Duodenal mucosa (tissue), 2 donors: Measurements from ENCODE around the gene RERE.

Experiments used
- H3K27ac ChIP-seq: one replicate; pipeline ENCODE4 v1.7.0; 2013; ENCODE audit warnings: low read depth, low read length
- H3K27me3 ChIP-seq, 2 donors: one replicate each; pipeline ENCODE4 v1.7.0; 2013; ENCODE audit warnings: low read length in 2 of 2, control low read depth in 1 of 2; ENCODE audit not compliant: insufficient read depth in 2 of 2, control insufficient read depth in 1 of 2
- H3K36me3 ChIP-seq, 2 donors: one replicate each; pipeline ENCODE4 v1.7.0; 2013; ENCODE audit warnings: low read length in 2 of 2, control low read depth in 1 of 2; ENCODE audit not compliant: insufficient read depth in 2 of 2, control insufficient read depth in 1 of 2
- H3K4me1 ChIP-seq, 2 donors: one replicate each; pipeline ENCODE4 v1.7.0; 2013; ENCODE audit warnings: low read length in 2 of 2, control low read depth in 1 of 2; ENCODE audit not compliant: insufficient read depth in 2 of 2, control insufficient read depth in 1 of 2
- H3K4me3 ChIP-seq, 2 donors: one replicate each; pipeline ENCODE4 v1.7.0; 2013; ENCODE audit warnings: low read length in 2 of 2, low read depth in 1 of 2
- H3K9ac ChIP-seq, 2 donors: one replicate each; pipeline ENCODE4 v1.7.0; 2013; ENCODE audit warnings: low read length in 2 of 2, low read depth in 1 of 2
- H3K9me3 ChIP-seq, 2 donors: one replicate each; pipeline ENCODE4 v1.7.0; 2013; ENCODE audit warnings: low read length in 2 of 2, control low read depth in 1 of 2; ENCODE audit not compliant: control insufficient read depth in 1 of 2

The RERE gene

DNA sequence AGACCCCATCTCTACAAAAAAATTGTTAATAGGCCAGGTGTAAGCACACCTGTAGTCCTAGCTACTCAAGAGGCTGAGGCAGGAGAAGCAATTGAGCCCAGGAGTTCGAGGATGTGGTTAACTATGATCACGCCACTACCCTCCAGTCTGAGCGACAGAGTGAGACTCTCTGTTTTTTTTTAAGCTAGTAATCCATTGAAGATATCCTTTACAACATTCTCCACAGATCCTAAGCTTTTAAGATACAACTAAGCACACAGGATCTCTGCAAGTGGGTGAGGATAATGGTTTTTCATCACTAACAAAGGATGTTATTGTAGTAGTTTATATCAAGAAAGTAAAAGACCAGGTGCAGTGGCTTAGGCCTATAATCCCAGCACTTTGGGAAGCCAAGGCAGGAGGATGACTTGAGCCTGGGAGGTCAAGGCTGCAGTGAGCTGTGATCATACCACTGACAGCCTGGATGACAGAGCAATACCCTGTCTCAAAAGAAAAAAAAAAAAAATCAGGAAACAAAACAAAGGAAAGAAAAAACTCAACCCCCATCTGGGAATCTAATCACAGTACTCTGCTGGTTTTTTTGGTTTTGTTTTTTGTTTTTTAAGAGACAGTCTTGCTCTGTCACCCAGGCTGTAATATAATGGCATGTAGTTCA, 166.1 kb downstream of the RERE start:
- Histone ChIP-seq H3K4me3 (no peak overlapping the region), H3K36me3 (peaks cover 0 to 5% of the 10 kb centered on the region in 2 donors), H3K9me3 (no peaks in the 10 kb centered on the region), H3K4me1 (peaks cover 5 to 13% of the 10 kb centered on the region in 2 donors), H3K9ac (no peak overlapping the region), H3K27me3 (no peaks in the 10 kb centered on the region), H3K27ac (no peak overlapping the region)

DNA sequence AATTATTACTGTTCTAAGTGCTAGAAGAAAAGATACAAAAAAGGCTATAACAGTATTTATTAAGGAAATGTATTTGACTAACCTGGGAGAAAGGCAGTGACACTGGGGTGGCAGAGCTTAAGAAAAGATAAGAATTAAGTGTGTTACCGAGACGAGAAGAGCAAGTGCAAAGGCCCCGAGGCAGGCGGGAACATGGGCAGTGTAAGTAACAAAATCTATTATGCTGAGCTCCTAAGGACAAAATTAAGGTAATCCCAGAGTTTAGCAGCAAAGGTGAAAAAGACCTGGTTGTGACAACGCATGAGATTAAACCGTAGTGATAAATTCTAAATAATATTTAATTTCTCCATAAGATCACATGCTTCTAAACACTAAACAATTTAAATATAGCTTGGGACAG, 167.6 kb downstream of the RERE start:
- peaks cover 5 to 13% of the 10 kb centered on the region in 2 donors for H3K4me1 ChIP-seq
- H3K9me3 ChIP-seq = no peaks in the 10 kb centered on the region
- H3K4me3 ChIP-seq = no peak overlapping the region
- H3K27ac ChIP-seq = no peak overlapping the region
- no peaks in the 10 kb centered on the region for H3K27me3 ChIP-seq
- H3K36me3 ChIP-seq = no peaks in the 10 kb centered on the region
- H3K9ac ChIP-seq = no peak overlapping the region

DNA sequence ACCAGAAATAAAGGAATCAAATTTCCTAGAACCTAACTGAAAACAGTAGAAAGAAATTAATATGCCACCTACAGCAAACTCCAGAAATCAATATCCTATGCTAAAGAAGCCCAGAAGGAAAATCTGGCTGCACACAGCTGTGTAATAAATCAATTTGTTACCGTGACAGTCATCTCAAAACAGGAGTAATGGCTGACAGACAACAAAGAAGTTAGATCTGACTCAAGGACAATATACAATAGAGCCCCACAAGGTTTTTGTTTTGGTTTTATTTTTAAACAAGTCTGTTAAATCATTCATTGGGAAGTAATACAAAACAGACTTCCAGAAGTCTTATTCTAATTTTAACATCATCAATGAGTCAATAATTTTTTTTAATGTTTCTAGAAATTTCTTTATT, 168.4 kb downstream of the RERE start:
- Histone ChIP-seq H3K36me3 (no peaks in the 10 kb centered on the region), H3K27me3 (no peaks in the 10 kb centered on the region), H3K4me1 (peaks cover 5 to 13% of the 10 kb centered on the region in 2 donors), H3K27ac (no peak overlapping the region), H3K9me3 (no peaks in the 10 kb centered on the region), H3K9ac (no peak overlapping the region), H3K4me3 (no peak overlapping the region)

DNA sequence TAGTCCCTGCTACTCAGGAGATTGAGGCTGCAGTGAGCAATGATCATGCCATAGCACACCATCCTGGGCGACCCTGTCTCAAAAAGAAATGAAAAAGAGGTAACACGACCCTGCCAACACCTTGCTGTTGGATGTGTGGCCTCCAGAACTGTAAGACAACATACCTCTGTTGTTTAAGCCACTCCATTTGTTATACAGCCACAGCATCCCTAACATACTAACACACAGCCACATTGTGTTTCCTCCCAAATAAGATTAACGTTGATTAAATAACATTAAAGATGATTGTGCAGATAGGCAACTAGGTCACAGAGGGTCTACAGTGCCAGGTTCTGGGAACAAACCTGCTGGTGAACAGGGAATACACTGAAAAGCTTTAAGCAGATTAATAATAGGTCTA, 170.4 kb downstream of the RERE start:
- H3K9me3 ChIP-seq = no peaks in the 10 kb centered on the region
- no peak overlapping the region for H3K27ac ChIP-seq
- H3K36me3 ChIP-seq = no peaks in the 10 kb centered on the region
- peaks cover 0 to 5% of the 10 kb centered on the region in 2 donors for H3K4me1 ChIP-seq
- H3K27me3 ChIP-seq = no peaks in the 10 kb centered on the region
- H3K9ac ChIP-seq = no peak overlapping the region
- no peak overlapping the region for H3K4me3 ChIP-seq

DNA sequence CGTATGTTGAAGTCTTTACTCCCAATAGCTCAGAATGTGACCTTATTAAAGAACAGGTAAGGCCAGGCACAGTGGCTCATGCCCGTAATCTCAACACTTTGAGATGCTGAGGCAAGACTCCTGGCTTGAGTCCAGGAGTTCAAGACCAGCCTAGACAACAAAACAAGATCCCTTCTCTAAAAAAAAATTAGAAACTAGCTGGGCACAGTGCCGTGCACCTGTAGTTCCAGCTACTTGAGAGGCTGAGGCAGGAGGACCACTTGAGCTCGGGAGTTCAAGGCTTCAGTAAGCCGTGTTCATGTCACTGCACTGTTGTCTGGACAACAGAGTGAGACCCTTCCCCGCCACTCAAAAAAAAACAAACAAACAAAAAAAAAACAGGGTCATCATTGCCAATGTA, 171.3 kb downstream of the RERE start:
- no peak overlapping the region for H3K27ac ChIP-seq
- peaks cover 0 to 1% of the 10 kb centered on the region in 2 donors for H3K4me1 ChIP-seq
- H3K4me3 ChIP-seq = no peak overlapping the region
- no peaks in the 10 kb centered on the region for H3K36me3 ChIP-seq
- H3K9me3 ChIP-seq = no peaks in the 10 kb centered on the region
- H3K9ac ChIP-seq = no peak overlapping the region
- H3K27me3 ChIP-seq = no peaks in the 10 kb centered on the region

DNA sequence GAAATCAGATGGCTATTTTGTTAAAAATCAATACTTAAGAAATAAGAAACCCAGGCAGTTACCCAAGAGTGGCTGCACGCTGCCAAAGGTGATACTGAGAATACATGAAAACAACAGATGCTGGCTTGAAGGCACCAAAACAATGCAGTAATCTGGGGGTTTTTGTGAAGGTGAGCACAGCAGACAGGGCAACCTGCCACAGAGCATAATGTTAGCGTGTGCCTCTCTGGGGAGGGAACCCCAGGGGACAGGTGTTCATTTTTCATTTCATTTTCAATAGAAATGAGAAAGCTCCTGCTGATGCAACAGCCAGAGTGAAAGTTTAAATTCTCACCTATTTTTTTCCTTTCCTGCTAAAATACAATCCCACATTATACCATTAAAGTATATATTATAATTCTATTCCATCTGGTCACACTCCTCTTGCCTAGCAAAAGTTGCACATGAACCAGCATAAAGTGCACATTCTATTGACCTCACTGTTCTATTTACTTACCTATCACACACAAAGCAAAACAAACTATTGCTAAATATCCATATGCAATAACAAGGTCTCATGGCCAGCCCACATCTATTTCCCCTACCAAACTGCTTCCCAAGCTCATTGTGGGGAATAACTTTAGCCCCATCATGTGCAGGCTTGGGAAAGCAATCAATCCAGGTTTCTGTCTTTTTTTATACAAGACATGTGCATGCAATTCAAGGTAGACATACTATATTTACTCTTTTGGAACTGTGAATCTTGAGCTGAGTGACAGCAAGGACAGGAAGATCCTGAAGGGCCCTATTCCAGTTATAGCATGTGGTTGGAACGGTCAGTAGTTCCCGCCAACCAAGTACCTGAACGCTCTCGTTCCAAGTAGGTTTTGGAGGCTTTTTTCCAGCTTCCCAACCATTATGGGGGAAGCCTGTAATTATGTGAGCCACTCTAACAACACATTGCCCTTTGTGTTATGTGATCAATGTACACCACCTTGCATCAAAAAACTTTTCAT, 173.6 kb downstream of the RERE start:
- no peak overlapping the region for H3K27ac ChIP-seq

DNA sequence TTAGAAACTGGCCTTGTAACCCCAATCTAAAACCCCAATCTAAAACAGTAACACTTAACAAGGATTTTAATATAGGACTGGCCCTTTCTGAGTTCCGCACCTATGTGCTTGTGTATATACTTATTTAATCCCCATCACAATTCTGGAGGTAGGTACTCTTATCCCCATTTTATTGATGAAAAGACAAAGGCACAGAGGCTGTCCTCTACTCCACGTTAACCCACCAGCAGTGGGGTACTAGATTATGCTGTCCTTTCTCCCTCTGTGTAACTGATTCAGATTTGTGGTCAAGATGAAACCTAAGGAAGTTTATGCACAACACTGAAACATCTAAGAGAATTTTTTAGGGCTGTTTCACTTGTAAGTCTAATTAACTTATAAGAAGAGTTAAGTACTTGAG, 175.3 kb downstream of the RERE start:
- no peak overlapping the region for H3K27ac ChIP-seq

More for the DNA sequence above, 173.6 kb downstream of the RERE start:
- no peaks in the 10 kb centered on the region for H3K9me3 ChIP-seq
- H3K4me3 ChIP-seq = no peak overlapping the region
- no peaks in the 10 kb centered on the region for H3K27me3 ChIP-seq
- H3K36me3 ChIP-seq = no peaks in the 10 kb centered on the region
- no peak overlapping the region for H3K9ac ChIP-seq
- no peaks in the 10 kb centered on the region for H3K4me1 ChIP-seq

DNA sequence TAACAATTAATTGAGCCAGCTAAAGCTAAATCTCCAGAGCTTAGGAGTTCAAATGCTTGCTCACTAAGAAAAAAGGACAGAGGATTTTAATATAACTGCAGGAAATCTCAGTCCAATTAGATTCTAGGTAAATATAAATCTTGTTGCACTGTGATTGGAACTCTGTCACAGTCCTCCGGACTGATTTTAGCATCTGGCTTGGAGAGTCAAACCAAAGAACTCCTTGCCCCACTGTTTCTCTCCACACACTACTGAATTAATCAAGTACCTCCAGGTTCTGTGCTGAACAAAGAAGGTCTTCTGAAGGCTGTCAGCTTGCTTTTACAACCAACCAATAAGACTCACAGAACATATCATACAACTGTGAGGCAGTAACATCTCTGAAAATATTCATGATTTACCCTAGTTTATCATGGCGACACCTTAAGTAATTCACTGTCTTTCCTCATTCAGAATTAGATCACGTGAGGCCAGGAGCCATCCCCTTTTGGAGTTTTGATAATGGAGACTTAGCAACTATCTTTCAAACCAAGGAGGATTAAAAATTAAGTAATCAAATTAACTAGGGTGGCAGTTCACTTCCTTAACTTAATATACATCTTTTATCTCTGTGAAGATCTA, 176.0 kb downstream of the RERE start:
- no peak overlapping the region for H3K4me3 ChIP-seq
- H3K4me1 ChIP-seq = no peaks in the 10 kb centered on the region
- no peaks in the 10 kb centered on the region for H3K27me3 ChIP-seq
- no peak overlapping the region for H3K9ac ChIP-seq
- no peak overlapping the region for H3K27ac ChIP-seq
- no peaks in the 10 kb centered on the region for H3K9me3 ChIP-seq
- no peaks in the 10 kb centered on the region for H3K36me3 ChIP-seq

More for the DNA sequence above, 175.3 kb downstream of the RERE start:
- Histone ChIP-seq H3K9me3 (no peaks in the 10 kb centered on the region), H3K36me3 (no peaks in the 10 kb centered on the region), H3K27me3 (no peaks in the 10 kb centered on the region), H3K9ac (no peak overlapping the region), H3K4me1 (no peaks in the 10 kb centered on the region), H3K4me3 (no peak overlapping the region)

DNA sequence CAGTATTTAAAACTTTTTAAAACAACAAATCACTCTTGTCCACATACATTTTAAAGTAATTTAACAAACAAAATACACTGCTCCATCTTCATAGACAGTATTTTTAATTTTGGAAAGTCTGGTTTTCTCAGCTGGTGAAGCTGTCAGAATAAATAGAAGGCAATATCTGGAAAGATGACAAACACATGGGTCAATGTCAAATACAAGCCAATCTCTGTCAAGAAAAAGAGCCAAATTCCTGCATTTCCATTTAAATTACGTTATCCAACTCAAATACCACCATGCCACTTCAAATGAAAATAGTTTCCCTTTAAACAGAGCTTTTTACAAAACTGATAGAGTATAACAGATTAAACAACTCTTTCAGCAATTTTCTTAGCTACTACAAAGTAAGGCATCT, 176.5 kb downstream of the RERE start:
- Histone ChIP-seq H3K36me3 (no peaks in the 10 kb centered on the region), H3K27me3 (no peaks in the 10 kb centered on the region), H3K27ac (no peak overlapping the region), H3K9me3 (no peaks in the 10 kb centered on the region), H3K9ac (no peak overlapping the region), H3K4me1 (no peaks in the 10 kb centered on the region), H3K4me3 (no peak overlapping the region)

DNA sequence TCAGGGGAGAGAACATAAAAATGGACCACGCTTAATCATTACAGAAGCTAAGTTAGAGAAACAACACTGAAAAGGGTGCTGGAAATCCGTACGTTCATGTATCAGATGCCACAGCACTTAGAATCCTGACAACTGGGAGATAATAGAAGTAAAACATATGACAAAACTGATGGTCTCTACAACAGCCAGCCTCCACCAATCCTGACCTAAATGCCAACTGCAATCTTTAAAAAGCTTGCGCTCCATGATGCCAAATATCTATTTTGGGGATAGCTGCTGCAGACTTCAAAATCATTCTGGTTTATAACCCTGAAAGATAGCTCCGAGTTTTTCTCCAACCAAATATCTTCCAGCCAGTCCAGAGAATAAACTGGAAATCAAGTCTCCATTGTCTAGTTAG, 178.3 kb downstream of the RERE start:
- Histone ChIP-seq H3K4me1 (no peaks in the 10 kb centered on the region), H3K27me3 (no peaks in the 10 kb centered on the region), H3K27ac (no peak overlapping the region), H3K9ac (no peak overlapping the region), H3K9me3 (no peaks in the 10 kb centered on the region), H3K36me3 (no peaks in the 10 kb centered on the region), H3K4me3 (no peak overlapping the region)
